Aorta (tissue), 5 donors: ENCODE data around the gene CNNM3. TPM values are rescaled to one million over a fixed set of nuclear protein-coding genes. Genes with fewer than 3 reads are reported as not detected.
A peak's percentile ranks its signal among the peaks of the same experiment; 100 is the strongest.

Experiments
- ATAC-seq: fragments of 200-7000 bp; cut with Tn5 transposase; one replicate; pipeline ENCODE4 v1.9.1; 2022; ENCODE audit warnings: moderate library complexity; ENCODE audit not compliant: low FRiP score
- DNase-seq, 2 donors: peaks; one replicate each; pipeline ENCODE4 v3.0.0-alpha.2; 2020
- H3K27ac ChIP-seq, 2 donors: one replicate each; pipeline ENCODE4 v1.5.1; 2013; ENCODE audit warnings: low read length in 2 of 2, mild to moderate bottlenecking in 2 of 2, moderate library complexity in 2 of 2, control low read depth in 1 of 2, inconsistent platforms in 1 of 2, low read depth in 1 of 2
- H3K27me3 ChIP-seq, 2 donors: one replicate each; pipeline ENCODE4 v1.6.1; 2013; ENCODE audit warnings: control low read depth in 1 of 2, low read length in 1 of 2, mild to moderate bottlenecking in 1 of 2, moderate library complexity in 1 of 2; ENCODE audit not compliant: insufficient read depth in 2 of 2, control insufficient read depth in 1 of 2
- H3K36me3 ChIP-seq, 2 donors: one replicate each; pipeline ENCODE4 v1.6.1; 2013; ENCODE audit warnings: control low read depth in 1 of 2, low read length in 1 of 2, mild to moderate bottlenecking in 1 of 2; ENCODE audit not compliant: insufficient read depth in 2 of 2, control insufficient read depth in 1 of 2
- H3K4me1 ChIP-seq, 2 donors: one replicate each; pipeline ENCODE4 v1.6.1; 2013; ENCODE audit warnings: low read length in 2 of 2, control low read depth in 1 of 2, mild to moderate bottlenecking in 1 of 2, moderate library complexity in 1 of 2; ENCODE audit not compliant: insufficient read depth in 2 of 2, control insufficient read depth in 1 of 2
- H3K4me3 ChIP-seq, 2 donors: one replicate each; pipeline ENCODE4 v1.5.1; 2013; ENCODE audit warnings: low read length in 2 of 2, control low read depth in 1 of 2, mild to moderate bottlenecking in 1 of 2
- H3K9me3 ChIP-seq: one replicate; pipeline ENCODE4 v1.6.1; 2013; ENCODE audit warnings: mild to moderate bottlenecking, low read length; ENCODE audit not compliant: control insufficient read depth
- WGBS, 2 donors: extraction: QIAGEN DNeasy Blood & Tissue Kit; methylation state at CpG; one replicate each; pipeline ENCODE4 v1.1.7; 2013; 5-methylcytosine and 5-hydroxymethylcytosine counted together
- intact Hi-C, 2 donors: fragments of 100-400 bp; cut with DNase I; formaldehyde crosslinking; loops; one replicate each; pipeline versions ENCODE4 v1.14.2 to v1.15.0; 2022
- polyA plus RNA-seq, 2 donors: library from polyadenylated mRNA; stranded (reverse); fragments of 200-250 nt; gene quantifications; one replicate each; pipeline ENCODE4 v1.2.3, GENCODE V29; 2013
- total RNA-seq, 2 donors: library from RNA; stranded (reverse); fragmentation: NEBNext Ultra II Directional; extraction: Animal tissue kit (Norgen Biotek cat#: 25700); gene quantifications; one replicate each; pipeline ENCODE4 v1.2.1, GENCODE V29; 2021
- donor health status: healthy with polysubstance abuse.
- donor health status: Bipolar disorder and iron deficiency.
- donor health status: DM: no; HTN: no; CAD: no.
- donor health status: DM: no; HTN: no; CAD: no.
- donor health status: DM: yes; HTN: yes; CAD: no.

CNNM3 gene
- total and polyA plus RNA-seq, 4 donors = 2.9 to 16.8 (median 10.7) TPM

- WGBS, 2 donors = 27 to 28% methylated on average over 38 to 42 of the region's 42 CpGs
- ATAC-seq = peak; percentile 51
- Histone ChIP-seq H3K9me3 (no peaks in the 10 kb centered on the region), H3K27me3 (no peaks in the 10 kb centered on the region), H3K27ac (no peak overlapping the region), H3K4me1 (no peaks in the 10 kb centered on the region), H3K36me3 (no peaks in the 10 kb centered on the region), H3K4me3 (no peak overlapping the region)
- peak in 1 of 2 donors; percentile 77 for DNase-seq
- intact Hi-C loops = no loop called here
These were observed 23.3 kb downstream of the CNNM3 start for GRCh38 chr2:96839293-96839874.

GRCh38 chr2:96839875-96840850, 24.1 kb downstream of the CNNM3 start:
- Histone ChIP-seq H3K27me3 (no peaks in the 10 kb centered on the region), H3K4me3 (no peak overlapping the region), H3K9me3 (no peaks in the 10 kb centered on the region), H3K27ac (no peak overlapping the region), H3K36me3 (no peaks in the 10 kb centered on the region), H3K4me1 (no peaks in the 10 kb centered on the region)
- no peak for DNase-seq
- ATAC-seq = no peak
- intact Hi-C loops = no loop called here
- WGBS, 2 donors = 89 to 90% methylated on average over 37 of the region's 37 CpGs

GRCh38 chr2:96841701-96842495, 25.8 kb downstream of the CNNM3 start:
- no peaks in the 10 kb centered on the region for H3K4me1 ChIP-seq
- H3K9me3 ChIP-seq = no peaks in the 10 kb centered on the region
- no peaks in the 10 kb centered on the region for H3K36me3 ChIP-seq
- no peak overlapping the region for H3K4me3 ChIP-seq
- DNase-seq (no peak), ATAC-seq (no peak)
- H3K27me3 ChIP-seq = no peaks in the 10 kb centered on the region
- intact Hi-C loops = no loop called here
- no peak overlapping the region for H3K27ac ChIP-seq
- WGBS, 2 donors = 84 to 85% methylated on average over 16 of the region's 16 CpGs

- Histone ChIP-seq H3K27ac (no peak overlapping the region), H3K4me1 (no peaks in the 10 kb centered on the region)
These were observed 26.5 kb downstream of the CNNM3 start for GRCh38 chr2:96842600-96842999.

GRCh38 chr2:96843538-96844268, 27.6 kb downstream of the CNNM3 start, which contains the start of gene ANKRD23:
Gene ANKRD23, minus strand, starts transcription at chr2:96844021. Its CDS starts 29 bp downstream, at chr2:96843992.
- Histone ChIP-seq H3K9me3 (no peaks in the 10 kb centered on the region), H3K4me3 (no peak within 1 kb of the TSS), H3K4me1 (no peaks in the 10 kb centered on the region), H3K27ac (no peak within 1 kb of the TSS), H3K27me3 (no peaks in the 10 kb centered on the region), H3K36me3 (peaks cover 0 to 2% of the 10 kb centered on the region in 2 donors)
- 92 to 95% methylated on average over 14 of the region's 14 CpGs for WGBS, 2 donors
- intact Hi-C loops = no loop called here
- DNase-seq = no peak
- ATAC-seq = no peak

More at GRCh38 chr2:96842600-96842999, 26.5 kb downstream of the CNNM3 start:
- DNase-seq = no peak
- Histone ChIP-seq H3K4me3 (no peak overlapping the region), H3K9me3 (no peaks in the 10 kb centered on the region), H3K27me3 (no peaks in the 10 kb centered on the region), H3K36me3 (no peaks in the 10 kb centered on the region)
- WGBS, 2 donors = 80 to 86% methylated on average over 7 of the region's 7 CpGs
- intact Hi-C loops = no loop called here
- ATAC-seq = no peak

- Histone ChIP-seq H3K4me1 (no peaks in the 10 kb centered on the region), H3K27ac (no peak overlapping the region), H3K4me3 (no peak overlapping the region), H3K27me3 (no peaks in the 10 kb centered on the region), H3K36me3 (peaks cover 0 to 2% of the 10 kb centered on the region in 2 donors), H3K9me3 (no peaks in the 10 kb centered on the region)
- WGBS, 2 donors = 72 to 75% methylated on average over 14 to 17 of the region's 17 CpGs
- ATAC-seq (no peak), DNase-seq (no peak)
- intact Hi-C loops = no loop called here
These were observed 28.3 kb downstream of the CNNM3 start for GRCh38 chr2:96844405-96844808.

GRCh38 chr2:96846825-96847224, 30.8 kb downstream of the CNNM3 start:
- Histone ChIP-seq H3K9me3 (no peaks in the 10 kb centered on the region), H3K36me3 (peaks cover 0 to 4% of the 10 kb centered on the region in 2 donors), H3K4me1 (no peaks in the 10 kb centered on the region), H3K27me3 (no peaks in the 10 kb centered on the region), H3K4me3 (no peak overlapping the region), H3K27ac (no peak overlapping the region)
- intact Hi-C loops = no loop called here
- 92% methylated on average over 5 of the region's 5 CpGs for WGBS, 2 donors
- no peak for DNase-seq
- no peak for ATAC-seq

GRCh38 chr2:96847586-96847985, 31.5 kb downstream of the CNNM3 start:
- no peak overlapping the region for H3K4me3 ChIP-seq
- ATAC-seq (no peak), DNase-seq (no peak)
- no peak overlapping the region for H3K27ac ChIP-seq
- H3K27me3 ChIP-seq = no peaks in the 10 kb centered on the region
- 83 to 86% methylated on average over 10 of the region's 10 CpGs for WGBS, 2 donors
- intact Hi-C loops = no loop called here
- peaks cover 0 to 4% of the 10 kb centered on the region in 2 donors for H3K36me3 ChIP-seq
- H3K9me3 ChIP-seq = no peaks in the 10 kb centered on the region
- H3K4me1 ChIP-seq = no peaks in the 10 kb centered on the region
